T-helper 2 cell treated with Interferon-gamma antibody and Interleukin-4, amounts not matched to agents 5 μg/mL and 100 μg/mL, for 36 hours (primary cell): ENCODE data around the gene SERINC5.

ENCODE experiments used
- DNase-seq: peaks from one replicate; pipeline ENCODE4 v3.0.0; 2021; ENCODE audit warnings: low spot score
- H3K27ac Mint-ChIP-seq: one replicate; pipeline ENCODE4 v1.8.0; 2021; ENCODE audit warnings: mild to moderate bottlenecking, mixed read lengths
- H3K27me3 Mint-ChIP-seq: one replicate; pipeline ENCODE4 v1.8.0; 2021; ENCODE audit warnings: low read depth, mixed read lengths
- H3K36me3 Mint-ChIP-seq: one replicate; pipeline ENCODE4 v1.8.0; 2021; ENCODE audit warnings: low read depth, mixed read lengths
- H3K4me1 Mint-ChIP-seq: one replicate; pipeline ENCODE4 v1.8.0; 2021; ENCODE audit warnings: low read depth, mixed read lengths
- H3K4me3 Mint-ChIP-seq: one replicate; pipeline ENCODE4 v1.8.0; 2022; ENCODE audit warnings: mild to moderate bottlenecking, moderate library complexity, mixed read lengths
- H3K9me3 Mint-ChIP-seq: one replicate; pipeline ENCODE4 v1.8.0; 2021; ENCODE audit warnings: mixed read lengths

SERINC5 gene

GRCh38 chr5:80082281-80082680 lies 173.6 kb downstream of the SERINC5 start:
- Mint-ChIP-seq H3K27me3 (peaks cover 2% of the 10 kb centered on the region), H3K4me3 (no peak overlapping the region), H3K9me3 (no peaks in the 10 kb centered on the region), H3K4me1 (peaks cover 10% of the 10 kb centered on the region), H3K36me3 (no peaks in the 10 kb centered on the region), H3K27ac (no peak overlapping the region)
- DNase-seq: no peak

GRCh38 chr5:80078921-80079320 lies 176.9 kb downstream of the SERINC5 start:
- Mint-ChIP-seq H3K36me3 (no peaks in the 10 kb centered on the region), H3K4me1 (peaks cover 10% of the 10 kb centered on the region), H3K9me3 (no peaks in the 10 kb centered on the region), H3K27ac (no peak overlapping the region), H3K27me3 (no peaks in the 10 kb centered on the region), H3K4me3 (no peak overlapping the region)
- no peak for DNase-seq

DNA sequence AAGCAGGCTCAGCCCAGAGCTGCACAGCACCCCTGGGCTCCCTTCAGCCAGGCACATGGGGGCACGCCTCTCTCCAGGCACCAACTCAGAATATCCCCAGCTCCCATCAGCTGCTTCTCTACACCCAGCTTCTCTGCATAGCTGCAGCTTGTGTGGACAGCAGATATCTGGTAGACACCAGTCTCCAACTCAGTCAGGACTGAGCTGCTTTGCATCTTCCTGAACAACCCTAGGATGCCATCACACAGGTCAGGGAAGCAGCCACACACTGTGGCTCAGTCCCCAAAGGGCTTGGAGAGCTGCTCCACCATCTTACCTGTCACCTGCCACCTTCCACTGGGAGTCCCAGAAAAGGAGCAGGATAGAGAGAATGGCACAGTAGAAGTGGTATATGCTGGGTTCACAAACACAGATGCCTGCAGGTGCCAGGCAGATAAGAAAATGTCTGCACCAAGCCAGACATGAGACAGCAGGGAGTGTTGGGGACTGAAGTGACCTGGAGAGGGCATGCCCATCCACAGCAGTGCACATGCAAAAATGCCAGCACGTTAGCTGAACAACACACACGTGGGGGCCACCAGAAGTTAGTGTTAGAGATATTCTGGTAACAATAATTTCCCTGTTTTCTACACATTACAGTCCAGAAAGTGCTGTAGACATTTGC lies 178.7 kb downstream of the SERINC5 start:
- Mint-ChIP-seq H3K27me3 (no peaks in the 10 kb centered on the region), H3K27ac (no peak overlapping the region), H3K9me3 (no peaks in the 10 kb centered on the region), H3K4me3 (no peak overlapping the region), H3K4me1 (peaks cover 3% of the 10 kb centered on the region), H3K36me3 (no peaks in the 10 kb centered on the region)
- DNase-seq: no peak

- H3K27me3 Mint-ChIP-seq: no peaks in the 10 kb centered on the region
- no peaks in the 10 kb centered on the region for H3K4me1 Mint-ChIP-seq
- no peaks in the 10 kb centered on the region for H3K9me3 Mint-ChIP-seq
- no peak for DNase-seq
- H3K27ac Mint-ChIP-seq: no peak overlapping the region
- H3K4me3 Mint-ChIP-seq: no peak overlapping the region
- no peaks in the 10 kb centered on the region for H3K36me3 Mint-ChIP-seq
Observed at GRCh38 chr5:80076131-80077050, 179.5 kb downstream of the SERINC5 start.

DNA sequence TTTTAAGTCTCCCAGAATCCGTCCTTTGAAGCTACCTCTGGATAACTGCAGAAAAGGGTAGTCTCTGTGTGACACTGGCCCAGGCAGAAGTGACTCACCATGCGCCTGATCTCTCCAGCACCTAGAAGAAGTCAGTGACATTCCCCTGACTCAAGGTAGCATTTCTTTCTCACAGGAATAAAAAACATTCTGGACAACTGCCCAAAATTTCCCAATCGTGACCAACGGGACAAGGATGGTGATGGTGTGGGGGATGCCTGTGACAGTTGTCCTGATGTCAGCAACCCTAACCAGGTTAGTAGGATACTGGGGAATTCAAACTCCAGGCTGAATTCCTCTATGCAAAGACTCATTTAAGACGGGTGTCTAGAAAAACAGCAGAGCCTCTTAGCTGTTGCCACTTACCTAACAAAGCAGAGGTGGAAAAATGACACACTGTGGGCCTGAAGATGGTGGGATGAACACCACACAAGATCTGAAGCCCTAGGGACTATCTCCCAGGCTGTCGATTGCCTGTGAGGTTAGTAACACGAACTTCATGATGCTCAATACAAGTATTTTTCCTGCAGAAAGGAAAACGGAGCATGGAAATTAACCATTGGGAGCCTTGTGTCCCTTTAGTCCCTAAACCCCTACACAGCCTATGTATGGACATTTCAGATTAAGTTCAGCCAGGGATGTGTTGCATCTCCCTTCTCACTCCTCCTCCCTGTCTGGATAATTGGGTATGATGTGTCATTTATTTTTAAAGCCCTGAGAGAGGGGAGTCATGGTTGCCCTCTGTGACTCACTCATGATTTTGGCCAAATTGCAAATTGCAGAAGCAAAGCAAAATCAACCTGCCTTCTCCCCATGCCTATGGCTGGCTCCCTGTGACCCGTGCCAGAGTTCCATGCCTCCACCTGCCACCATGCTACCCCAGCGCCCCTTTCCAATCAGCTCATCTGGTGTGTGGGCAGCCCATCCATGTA lies 183.5 kb downstream of the SERINC5 start:
- no peaks in the 10 kb centered on the region for H3K9me3 Mint-ChIP-seq
- H3K27ac Mint-ChIP-seq: no peak overlapping the region
- H3K4me3 Mint-ChIP-seq: no peak overlapping the region

GRCh38 chr5:80071510-80072021 lies 184.3 kb downstream of the SERINC5 start:
- no peak for DNase-seq
- no peak overlapping the region for H3K27ac Mint-ChIP-seq
- H3K36me3 Mint-ChIP-seq: no peaks in the 10 kb centered on the region
- no peaks in the 10 kb centered on the region for H3K9me3 Mint-ChIP-seq
- no peak overlapping the region for H3K4me3 Mint-ChIP-seq
- H3K27me3 Mint-ChIP-seq: no peaks in the 10 kb centered on the region
- H3K4me1 Mint-ChIP-seq: peaks cover 14% of the 10 kb centered on the region

More for the DNA sequence above, 183.5 kb downstream of the SERINC5 start:
- Mint-ChIP-seq H3K4me1 (peaks cover 14% of the 10 kb centered on the region), H3K36me3 (no peaks in the 10 kb centered on the region), H3K27me3 (no peaks in the 10 kb centered on the region)
- DNase-seq: no peak

DNA sequence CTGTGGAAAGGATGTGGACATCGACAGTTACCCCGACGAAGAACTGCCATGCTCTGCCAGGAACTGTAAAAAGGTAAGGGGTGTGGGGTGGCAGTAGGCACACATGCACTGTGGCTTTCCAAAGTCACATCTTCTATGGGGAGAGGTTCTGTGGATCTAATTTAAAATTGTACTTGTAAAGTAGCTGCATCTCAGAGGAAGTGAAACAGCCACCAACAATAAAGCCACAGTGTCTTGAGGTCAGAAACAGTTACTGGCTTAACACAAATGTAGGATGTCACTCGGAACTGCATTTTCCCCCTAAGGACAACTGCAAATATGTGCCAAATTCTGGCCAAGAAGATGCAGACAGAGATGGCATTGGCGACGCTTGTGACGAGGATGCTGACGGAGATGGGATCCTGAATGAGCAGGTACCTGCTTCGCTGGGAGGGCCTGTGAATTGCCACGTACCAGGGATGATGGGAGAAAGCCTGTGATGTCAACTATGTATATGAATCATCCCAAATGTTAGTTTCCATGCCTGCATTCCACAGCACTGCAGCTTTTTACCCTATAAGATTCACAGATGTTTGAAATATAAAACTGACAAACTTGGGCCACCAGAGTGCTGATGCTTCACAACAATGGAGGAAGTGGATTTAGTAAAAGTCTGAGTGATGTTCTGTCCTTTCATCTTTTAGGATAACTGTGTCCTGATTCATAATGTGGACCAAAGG lies 185.4 kb downstream of the SERINC5 start:
- H3K4me3 Mint-ChIP-seq: no peak overlapping the region
- no peaks in the 10 kb centered on the region for H3K27me3 Mint-ChIP-seq
- H3K27ac Mint-ChIP-seq: no peak overlapping the region
- H3K36me3 Mint-ChIP-seq: no peaks in the 10 kb centered on the region
- no peak for DNase-seq
- H3K9me3 Mint-ChIP-seq: no peaks in the 10 kb centered on the region
- H3K4me1 Mint-ChIP-seq: peaks cover 14% of the 10 kb centered on the region

DNA sequence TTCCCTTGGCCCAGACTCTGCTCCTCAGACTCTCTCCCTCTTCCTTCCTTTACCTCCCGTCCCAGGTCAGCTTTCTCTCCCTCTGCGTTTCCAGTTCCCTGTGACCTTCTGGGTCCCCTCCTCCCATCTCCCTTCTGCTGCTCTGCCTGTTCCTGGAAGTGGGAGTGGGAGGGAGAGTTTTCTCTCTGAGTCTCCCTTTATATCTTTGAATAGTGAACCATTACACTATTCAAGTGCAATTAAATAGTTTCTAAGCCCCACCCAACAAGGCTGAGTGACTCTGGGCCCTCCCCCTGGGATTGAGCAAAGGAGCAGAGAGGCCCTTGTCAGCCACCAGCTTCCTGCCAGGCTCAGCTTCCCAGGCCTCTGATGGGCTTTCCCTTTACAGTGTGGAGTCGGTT lies 185.9 kb downstream of the SERINC5 start:
- DNase-seq: no peak
- H3K9me3 Mint-ChIP-seq: no peaks in the 10 kb centered on the region
- peaks cover 14% of the 10 kb centered on the region for H3K4me1 Mint-ChIP-seq
- H3K27me3 Mint-ChIP-seq: no peaks in the 10 kb centered on the region
- H3K36me3 Mint-ChIP-seq: no peaks in the 10 kb centered on the region
- H3K4me3 Mint-ChIP-seq: no peak overlapping the region
- H3K27ac Mint-ChIP-seq: peak overlapping the region; percentile 58

DNA sequence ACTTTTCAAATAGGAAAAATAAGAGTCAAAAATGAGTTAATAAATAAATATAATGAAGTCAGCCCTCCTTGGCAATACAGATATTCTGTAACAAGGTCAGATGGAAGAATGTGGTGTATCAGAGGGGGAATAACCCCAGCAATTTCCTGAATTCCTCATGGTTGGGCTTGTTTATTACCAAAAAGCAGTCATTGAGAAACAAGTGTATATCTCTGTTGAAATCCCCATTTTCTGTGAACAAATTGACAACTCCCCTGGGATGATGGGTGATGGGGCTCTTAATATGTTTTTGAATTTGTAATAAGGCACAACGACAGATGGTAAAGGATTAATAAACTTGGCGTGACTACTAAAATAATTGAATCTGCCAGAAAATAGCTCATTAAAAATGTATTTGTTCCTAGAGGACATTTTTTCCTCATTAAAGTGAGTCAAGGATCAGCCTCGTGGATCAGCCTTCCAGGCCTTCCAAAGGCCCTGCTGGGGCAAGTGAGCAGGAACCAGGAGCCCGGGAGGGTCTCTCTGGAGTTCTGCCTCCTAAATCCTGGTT lies 186.5 kb downstream of the SERINC5 start:
- DNase-seq: no peak
- Mint-ChIP-seq H3K27me3 (no peaks in the 10 kb centered on the region), H3K27ac (no peak overlapping the region), H3K9me3 (no peaks in the 10 kb centered on the region), H3K36me3 (no peaks in the 10 kb centered on the region), H3K4me3 (no peak overlapping the region), H3K4me1 (peaks cover 14% of the 10 kb centered on the region)

- H3K27me3 Mint-ChIP-seq: no peaks in the 10 kb centered on the region
- H3K36me3 Mint-ChIP-seq: no peaks in the 10 kb centered on the region
- no peak overlapping the region for H3K4me3 Mint-ChIP-seq
- H3K4me1 Mint-ChIP-seq: peaks cover 14% of the 10 kb centered on the region
- no peak overlapping the region for H3K27ac Mint-ChIP-seq
- H3K9me3 Mint-ChIP-seq: no peaks in the 10 kb centered on the region
- no peak for DNase-seq
Observed at GRCh38 chr5:80068775-80069174, 187.1 kb downstream of the SERINC5 start.

GRCh38 chr5:80068246-80068636 lies 187.6 kb downstream of the SERINC5 start:
- DNase-seq: no peak
- Mint-ChIP-seq H3K36me3 (no peaks in the 10 kb centered on the region), H3K4me1 (peaks cover 14% of the 10 kb centered on the region), H3K27ac (no peak overlapping the region), H3K27me3 (no peaks in the 10 kb centered on the region), H3K9me3 (no peaks in the 10 kb centered on the region), H3K4me3 (no peak overlapping the region)

GRCh38 chr5:80067531-80068245 lies 188.2 kb downstream of the SERINC5 start:
- H3K27me3 Mint-ChIP-seq: no peaks in the 10 kb centered on the region
- peaks cover 14% of the 10 kb centered on the region for H3K4me1 Mint-ChIP-seq
- no peak for DNase-seq
- H3K36me3 Mint-ChIP-seq: no peaks in the 10 kb centered on the region
- no peak overlapping the region for H3K4me3 Mint-ChIP-seq
- H3K9me3 Mint-ChIP-seq: no peaks in the 10 kb centered on the region
- no peak overlapping the region for H3K27ac Mint-ChIP-seq
